Gastrocnemius medialis (tissue), 4 donors: ENCODE data around the gene SUMF1. TPM values are rescaled to one million over a fixed set of nuclear protein-coding genes. Genes with fewer than 3 reads are reported as not detected.

ENCODE experiments used
- ATAC-seq, 2 donors: fragments of 150-250 bp; one replicate each; pipeline ENCODE4 v1.9.1; 2016
- DNase-seq, 2 donors: peaks; one replicate each; pipeline ENCODE4 v3.0.0-alpha.2; 2019
- H3K27ac ChIP-seq, 4 donors: fragments of 200-600 bp; sonication (generic); 1 replicate in 1 of 4; 2 replicates in 3 of 4; pipeline ENCODE4 v1.5.1; 2016 to 2018; ENCODE audit warnings: mild to moderate bottlenecking in 2 of 4, moderate library complexity in 1 of 4
- H3K27me3 ChIP-seq, 3 donors: fragments of 200-600 bp; sonication (generic) in 2 of 3; 1 replicate in 1 of 3; 2 replicates in 2 of 3; pipeline versions ENCODE4 v1.5.1 to v1.6.0; 2016 to 2019; ENCODE audit warnings: mild to moderate bottlenecking in 1 of 3, moderate library complexity in 1 of 3
- H3K36me3 ChIP-seq, 2 donors: fragments of 200-600 bp; sonication (generic) in 1 of 2; one replicate each; pipeline ENCODE4 v1.5.1; 2017 to 2018
- H3K4me1 ChIP-seq, 2 donors: fragments of 200-600 bp; sonication (generic) in 1 of 2; one replicate each; pipeline ENCODE4 v1.5.1; 2016 to 2017; ENCODE audit warnings: mild to moderate bottlenecking in 2 of 2
- H3K4me3 ChIP-seq, 4 donors: fragments of 200-600 bp; sonication (generic) in 3 of 4; 1 replicate in 1 of 4; 2 replicates in 3 of 4; pipeline ENCODE4 v1.5.1; 2016 to 2019; ENCODE audit warnings: mild to moderate bottlenecking in 2 of 4
- H3K9me3 ChIP-seq, 3 donors: fragments of 200-600 bp; sonication (generic) in 2 of 3; 1 replicate in 1 of 3; 2 replicates in 2 of 3; pipeline ENCODE4 v1.5.1; 2016 to 2019
- CTCF ChIP-seq, 5 experiments: fragments of 450-650 bp in 3 of 5; fragments of 200-600 bp in 2 of 5; sonication (generic) in 2 of 5; IDR thresholded peaks in 4 of 5; conservative IDR thresholded peaks in 1 of 5; 1 replicate in 4 of 5; 2 replicates in 1 of 5; pipeline ENCODE4 v1.5.1; 2016 to 2019; ENCODE audit warnings: antibody characterized with exemption in 5 of 5, mild to moderate bottlenecking in 3 of 5, moderate library complexity in 3 of 5
- POLR2A ChIP-seq, 2 donors: fragments of 450-650 bp; IDR thresholded peaks; one replicate each; pipeline ENCODE4 v1.6.1; 2017; ENCODE audit warnings: antibody characterized with exemption in 2 of 2, mild to moderate bottlenecking in 2 of 2, moderate library complexity in 2 of 2
- in situ Hi-C, 4 donors: fragments of 200-750 bp; cut with MboI; loops; one replicate each; pipeline versions ENCODE4 v1.15.0 to v1.8.0; 2017; ENCODE audit warnings: low sequenced_read_pairs in 4 of 4
- intact Hi-C: fragments of 100-400 bp; cut with DNase I; formaldehyde crosslinking; loops from one replicate; pipeline ENCODE4 v1.15.1; 2023; ENCODE audit warnings: low total_unique reads
- total RNA-seq, 4 donors: library from RNA; depleted of rRNA; stranded (reverse); fragments of >200 nt; gene quantifications; one replicate each; pipeline versions ENCODE4 v1.1.0 to v1.2.3, GENCODE V29; 2016

Gene SUMF1
- total RNA-seq, 4 donors from 2014 or later: 4.4 to 9.4 (median 7.6) TPM

GRCh38 chr3:4350789-4351163 lies 116.3 kb downstream of the SUMF1 start:
- peak in 1 of 2 donors; percentile 18 for DNase-seq
- H3K4me1 ChIP-seq: no peaks in the 10 kb centered on the region
- peak; percentile 82 to 87 for ATAC-seq
- H3K27me3 ChIP-seq: no peaks in the 10 kb centered on the region
- intact Hi-C loops: loop anchor here (1.0 to 10.0 kb wide), 2 partner anchors 114 to 283 kb away; partner anchors contain the start of gene SUMF1
- peak overlapping the region in 2 of 4 donors; percentile 26 to 27 for H3K4me3 ChIP-seq
- H3K27ac ChIP-seq: peak overlapping the region in 1 of 4 donors; percentile 35
- no peaks in the 10 kb centered on the region for H3K9me3 ChIP-seq
- TF ChIP-seq CTCF (IDR thresholded peaks at IDR 0.05 in 4 of 5, conservative IDR thresholded peaks at IDR 0.05 in 1 of 5) (peak; percentile 23 to 76 (median 51)), POLR2A (IDR thresholded peaks at IDR 0.05) (no peak)
- no peaks in the 10 kb centered on the region for H3K36me3 ChIP-seq
- in situ Hi-C loops: loop anchor here (5.0 to 10.0 kb wide), 3 partner anchors 282 to 287 kb away; no protein-coding TSS in a partner anchor

GRCh38 chr3:4343258-4343657 lies 123.8 kb downstream of the SUMF1 start:
- intact Hi-C loops (no loop called here), in situ Hi-C loops (no loop called here)
- no peaks in the 10 kb centered on the region for H3K9me3 ChIP-seq
- no peak overlapping the region for H3K27ac ChIP-seq
- ATAC-seq (no peak), DNase-seq (no peak)
- H3K36me3 ChIP-seq: no peaks in the 10 kb centered on the region
- no peaks in the 10 kb centered on the region for H3K27me3 ChIP-seq
- H3K4me1 ChIP-seq: peaks cover 4 to 13% of the 10 kb centered on the region in 2 donors
- H3K4me3 ChIP-seq: no peak overlapping the region
- TF ChIP-seq CTCF (IDR thresholded peaks at IDR 0.05 in 4 of 5, conservative IDR thresholded peaks at IDR 0.05 in 1 of 5): no peak
- TF ChIP-seq POLR2A (IDR thresholded peaks at IDR 0.05): no peak

- in situ Hi-C loops: no loop called here
- no peak for DNase-seq
- H3K27me3 ChIP-seq: no peaks in the 10 kb centered on the region
- no peak overlapping the region for H3K4me3 ChIP-seq
- intact Hi-C loops: no loop called here
- no peaks in the 10 kb centered on the region for H3K9me3 ChIP-seq
- no peak for ATAC-seq
- peaks cover 4 to 13% of the 10 kb centered on the region in 2 donors for H3K4me1 ChIP-seq
- H3K36me3 ChIP-seq: no peaks in the 10 kb centered on the region
- H3K27ac ChIP-seq: peak overlapping the region in 1 of 4 donors; percentile 16
- TF ChIP-seq POLR2A (IDR thresholded peaks at IDR 0.05): no peak
- no peak for TF ChIP-seq CTCF (IDR thresholded peaks at IDR 0.05 in 4 of 5, conservative IDR thresholded peaks at IDR 0.05 in 1 of 5)
These were observed 125.8 kb downstream of the SUMF1 start for GRCh38 chr3:4341336-4341675.

- Histone ChIP-seq H3K4me1 (peaks cover 4 to 13% of the 10 kb centered on the region in 2 donors), H3K4me3 (no peak overlapping the region), H3K36me3 (no peaks in the 10 kb centered on the region), H3K27ac (peak overlapping the region in 2 of 4 donors; percentile 10 to 46), H3K9me3 (no peaks in the 10 kb centered on the region), H3K27me3 (no peaks in the 10 kb centered on the region)
- no peak for TF ChIP-seq POLR2A (IDR thresholded peaks at IDR 0.05)
- TF ChIP-seq CTCF (IDR thresholded peaks at IDR 0.05 in 4 of 5, conservative IDR thresholded peaks at IDR 0.05 in 1 of 5): no peak
- peak in 1 of 2 donors; percentile 50 for ATAC-seq
- in situ Hi-C loops: no loop called here
- peak in 1 of 2 donors; percentile 8 for DNase-seq
- intact Hi-C loops: no loop called here
These were observed 126.4 kb downstream of the SUMF1 start for GRCh38 chr3:4340411-4341335.
